ENCODE measurements around the gene FGD3.
"Not testable (repeated sequence)": the region's sequence is repeated elsewhere in the genome, so short reads cannot be mapped to it uniquely, and the experiment has no call there.

FGD3 gene

DNA sequence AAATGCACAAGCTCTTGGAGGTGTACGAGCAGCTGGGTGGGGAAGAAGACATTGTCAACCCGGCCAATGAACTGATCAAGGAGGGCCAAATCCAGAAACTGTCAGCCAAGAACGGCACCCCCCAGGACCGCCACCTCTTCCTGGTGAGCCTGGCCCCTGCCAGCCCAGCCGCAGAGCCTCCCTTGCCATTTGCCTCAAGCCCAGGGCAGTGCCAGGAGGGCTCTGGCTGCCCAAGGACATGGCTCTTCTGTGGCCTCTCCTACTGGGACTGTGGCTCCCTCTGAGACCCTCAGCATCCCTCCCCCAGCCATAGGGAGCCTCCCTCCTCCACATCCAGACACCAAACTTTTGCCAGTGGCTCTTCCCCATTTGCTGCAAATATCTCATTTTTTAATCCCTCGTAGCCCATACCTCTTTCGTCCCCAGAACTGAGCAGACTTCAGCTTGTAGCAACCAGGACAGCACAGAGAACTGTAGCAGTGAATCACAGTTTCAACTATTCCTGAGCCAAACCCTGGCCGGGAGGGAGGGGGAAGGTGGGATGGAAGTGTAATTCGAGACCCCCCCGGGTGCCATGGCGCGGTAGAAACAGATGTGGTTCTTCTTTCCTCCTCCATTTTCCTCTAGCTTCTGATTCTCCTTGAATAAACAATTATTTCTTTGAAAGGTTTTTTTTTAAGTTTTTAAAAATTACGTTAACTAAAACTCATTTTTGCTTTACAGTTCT, 66.7 kb downstream of the FGD3 start:
- TF ChIP-seq, protein P1, sequence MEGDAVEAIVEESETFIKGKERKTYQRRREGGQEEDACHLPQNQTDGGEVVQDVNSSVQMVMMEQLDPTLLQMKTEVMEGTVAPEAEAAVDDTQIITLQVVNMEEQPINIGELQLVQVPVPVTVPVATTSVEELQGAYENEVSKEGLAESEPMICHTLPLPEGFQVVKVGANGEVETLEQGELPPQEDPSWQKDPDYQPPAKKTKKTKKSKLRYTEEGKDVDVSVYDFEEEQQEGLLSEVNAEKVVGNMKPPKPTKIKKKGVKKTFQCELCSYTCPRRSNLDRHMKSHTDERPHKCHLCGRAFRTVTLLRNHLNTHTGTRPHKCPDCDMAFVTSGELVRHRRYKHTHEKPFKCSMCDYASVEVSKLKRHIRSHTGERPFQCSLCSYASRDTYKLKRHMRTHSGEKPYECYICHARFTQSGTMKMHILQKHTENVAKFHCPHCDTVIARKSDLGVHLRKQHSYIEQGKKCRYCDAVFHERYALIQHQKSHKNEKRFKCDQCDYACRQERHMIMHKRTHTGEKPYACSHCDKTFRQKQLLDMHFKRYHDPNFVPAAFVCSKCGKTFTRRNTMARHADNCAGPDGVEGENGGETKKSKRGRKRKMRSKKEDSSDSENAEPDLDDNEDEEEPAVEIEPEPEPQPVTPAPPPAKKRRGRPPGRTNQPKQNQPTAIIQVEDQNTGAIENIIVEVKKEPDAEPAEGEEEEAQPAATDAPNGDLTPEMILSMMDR (IDR thresholded peaks at IDR 0.05; ENCODE audit: low read length, missing control alignments): no peak
- DNase-seq (ENCODE audit: low read depth): no peak
- H3K4me3 ChIP-seq (replicated peaks; ENCODE audit: low read depth, low read length): no peak overlapping the region

DNA sequence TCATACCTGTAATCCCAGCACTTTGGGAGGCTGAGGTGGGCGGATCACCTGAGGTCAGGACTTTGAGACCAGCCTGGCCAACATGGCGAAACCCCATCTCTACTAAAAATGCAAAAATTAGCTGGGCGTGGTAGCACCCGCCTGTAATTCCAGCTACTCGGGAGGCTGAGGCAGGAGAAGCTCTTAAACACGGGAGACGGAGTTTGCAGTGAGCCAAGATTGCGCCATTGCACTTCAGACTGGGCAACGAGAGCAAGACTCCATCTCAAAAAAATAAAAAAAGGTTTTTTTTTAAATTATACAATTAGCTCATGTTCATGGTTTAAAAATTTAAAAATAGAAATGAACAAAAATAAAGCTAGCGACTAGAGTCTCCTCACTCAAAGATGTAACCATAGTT, 67.9 kb downstream of the FGD3 start:
- H3K4me3 ChIP-seq (replicated peaks; ENCODE audit: low read depth, low read length); DNase-seq (ENCODE audit: low read depth): not testable (repeated sequence)

DNA sequence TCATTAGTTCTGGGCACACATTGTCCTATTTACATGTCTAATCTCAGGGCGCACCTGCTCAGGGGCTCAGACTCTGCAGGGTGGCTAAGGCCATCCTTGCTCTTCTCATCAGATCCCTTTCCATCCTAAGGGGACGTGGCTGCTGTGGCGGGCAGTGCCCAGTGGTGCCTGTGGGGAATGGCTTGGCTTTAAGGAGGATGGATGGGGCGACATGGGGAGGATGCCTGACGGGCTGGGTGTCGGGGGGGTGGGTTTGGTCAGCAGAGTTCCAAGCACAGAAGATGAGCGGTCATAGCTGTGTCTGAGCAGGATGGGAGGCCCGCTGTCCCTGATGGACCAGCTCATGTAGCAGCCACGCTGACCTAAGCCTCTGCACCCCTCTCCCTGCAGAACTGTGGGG, 70.3 kb downstream of the FGD3 start:
- DNase-seq (ENCODE audit: low read depth): no peak
- TF ChIP-seq, protein P1 (IDR thresholded peaks at IDR 0.05; ENCODE audit: low read length, missing control alignments): no peak
- no peak overlapping the region for H3K4me3 ChIP-seq (replicated peaks; ENCODE audit: low read depth, low read length)

DNA sequence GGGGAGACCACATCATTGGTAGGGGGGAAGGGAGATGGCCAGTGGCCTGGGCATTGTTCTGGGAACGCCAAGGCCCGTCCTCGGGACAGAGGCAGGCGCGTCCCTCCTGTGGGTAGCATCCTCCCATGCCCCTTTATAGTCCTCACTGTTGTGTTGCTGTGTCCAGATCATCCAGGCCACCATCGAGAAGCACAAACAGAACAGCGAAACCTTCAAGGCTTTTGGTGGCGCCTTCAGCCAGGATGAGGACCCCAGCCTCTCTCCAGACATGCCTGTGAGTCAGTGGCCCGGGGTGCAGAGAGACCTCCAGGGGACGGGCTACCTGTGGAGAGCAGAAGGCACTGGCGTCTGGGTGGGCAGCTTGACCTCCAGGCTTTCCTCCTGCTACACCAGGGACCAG, 72.8 kb downstream of the FGD3 start:
- TF ChIP-seq, protein P1 (IDR thresholded peaks at IDR 0.05; ENCODE audit: low read length, missing control alignments): no peak
- no peak overlapping the region for H3K4me3 ChIP-seq (replicated peaks; ENCODE audit: low read depth, low read length)
- no peak for DNase-seq (ENCODE audit: low read depth)

DNA sequence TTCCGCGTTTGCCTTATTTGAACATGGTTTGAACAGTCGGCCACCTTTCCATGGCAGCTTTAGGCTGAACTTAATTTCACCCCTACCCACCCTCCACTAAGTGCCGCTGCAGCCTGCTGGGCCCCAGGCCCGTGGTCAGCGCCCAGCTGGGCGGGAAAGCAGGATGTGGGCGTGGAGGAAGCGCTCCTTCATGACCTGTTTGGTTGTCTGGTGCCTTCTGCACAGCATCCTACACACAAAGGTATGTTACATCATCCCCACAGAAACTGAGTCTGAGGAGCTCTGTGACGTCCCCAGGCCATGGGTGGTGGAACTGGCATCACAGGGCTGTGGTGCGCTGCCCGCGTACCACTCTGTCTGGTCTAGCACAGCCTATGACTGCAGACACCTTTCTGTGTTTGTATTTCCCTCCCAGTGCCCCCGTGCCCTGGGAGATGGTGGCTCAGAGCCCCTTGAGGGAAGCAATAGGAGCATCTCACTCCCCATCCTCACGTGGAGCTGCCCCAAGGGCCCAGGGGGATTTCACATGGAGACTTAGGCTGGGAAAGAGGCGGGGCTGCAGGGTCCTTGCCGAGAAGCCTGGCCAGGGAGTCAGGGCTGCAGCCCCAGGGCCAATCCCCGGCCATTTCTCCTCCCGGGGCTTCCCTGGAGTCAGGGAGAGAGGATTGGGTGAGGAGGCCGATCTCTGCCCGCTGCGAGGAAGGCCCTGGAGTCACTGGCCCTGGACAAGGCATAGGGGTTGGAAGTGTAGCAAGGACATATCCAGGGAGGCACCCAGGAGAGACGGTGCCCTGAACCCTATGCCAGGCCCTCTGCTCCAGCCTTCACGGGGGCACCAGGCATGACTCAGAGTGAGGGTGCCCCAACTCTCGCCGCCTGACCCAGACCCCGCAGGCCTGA, 73.7 kb downstream of the FGD3 start:
- no peak for DNase-seq (ENCODE audit: low read depth)
- TF ChIP-seq, protein P1 (IDR thresholded peaks at IDR 0.05; ENCODE audit: low read length, missing control alignments): no peak
- no peak overlapping the region for H3K4me3 ChIP-seq (replicated peaks; ENCODE audit: low read depth, low read length)

DNA sequence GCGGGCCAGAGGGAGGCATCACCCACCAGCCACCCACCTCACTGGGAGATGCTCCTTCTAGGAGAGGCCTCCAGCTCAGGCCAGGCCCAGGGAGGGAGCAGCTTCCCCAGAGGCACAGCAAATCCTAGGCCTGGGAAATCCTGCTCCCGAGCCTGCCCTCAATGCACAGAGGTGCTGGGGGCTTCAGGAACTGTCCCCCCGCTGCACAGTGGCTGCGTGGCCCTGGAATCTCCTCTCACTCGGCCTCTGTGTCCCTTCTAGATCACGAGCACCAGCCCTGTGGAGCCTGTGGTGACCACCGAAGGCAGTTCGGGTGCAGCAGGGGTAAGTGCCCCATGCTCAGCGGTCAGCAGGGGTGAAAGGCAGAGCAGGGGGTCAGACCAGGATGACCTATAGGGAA, 74.7 kb downstream of the FGD3 start:
- TF ChIP-seq, protein P1 (IDR thresholded peaks at IDR 0.05; ENCODE audit: low read length, missing control alignments): no peak
- no peak overlapping the region for H3K4me3 ChIP-seq (replicated peaks; ENCODE audit: low read depth, low read length)
- no peak for DNase-seq (ENCODE audit: low read depth)

DNA sequence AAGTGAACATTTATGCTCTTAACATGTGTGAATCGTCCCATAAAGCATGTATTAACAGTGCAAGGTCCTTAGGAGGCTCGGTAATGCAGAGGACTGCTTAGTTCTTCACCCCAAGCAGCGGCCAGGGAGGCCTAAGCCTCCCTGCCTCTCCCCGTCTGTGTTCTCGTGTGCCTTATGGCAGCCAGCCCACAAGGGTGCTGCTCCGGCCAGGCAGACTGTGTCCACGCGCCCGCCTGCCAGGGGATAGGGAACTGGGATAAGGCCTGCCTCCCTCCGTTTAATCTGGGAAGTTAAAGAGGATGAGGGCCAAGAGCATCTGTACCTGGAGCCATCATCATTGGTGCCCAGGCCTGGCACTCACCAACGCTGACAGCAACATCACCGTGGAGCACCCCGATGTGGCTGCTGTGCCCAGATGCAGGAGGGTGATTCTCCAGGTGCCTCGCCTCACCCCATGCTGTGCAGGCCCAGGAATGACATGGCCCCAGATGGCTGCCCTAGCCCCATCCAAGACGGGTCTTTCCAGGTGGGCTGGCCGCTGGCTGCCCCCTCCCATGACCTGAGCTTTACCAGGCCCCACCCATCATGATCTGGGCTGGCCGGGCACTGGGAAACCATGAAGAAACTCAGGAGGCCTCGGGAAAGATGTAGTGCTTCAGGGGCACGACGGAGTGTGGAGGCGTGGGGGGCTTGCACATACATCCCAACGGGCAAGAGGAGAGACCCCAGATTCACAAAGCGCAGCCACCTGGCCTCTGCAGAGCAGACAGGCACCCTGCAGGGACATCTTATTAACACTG, 75.6 kb downstream of the FGD3 start:
- no peak overlapping the region for H3K4me3 ChIP-seq (replicated peaks; ENCODE audit: low read depth, low read length)
- no peak for DNase-seq (ENCODE audit: low read depth)
- TF ChIP-seq, protein P1 (IDR thresholded peaks at IDR 0.05; ENCODE audit: low read length, missing control alignments): no peak
